Smooth muscle cell (in vitro differentiated cells): ENCODE results near the gene ANXA10. TPM values are rescaled to one million over a fixed set of nuclear protein-coding genes. Genes with fewer than 3 reads are reported as not detected.

Source experiments
- DNase-seq: peaks from one replicate; lab custom pipeline; 2025; ENCODE audit not compliant: unreplicated experiment; lab: John Stamatoyannopoulos, UW
- H2AFZ ChIP-seq: fragments of 200-600 bp; sonication (generic); 2 replicates; pipeline ENCODE4 v1.6.0; 2016; ENCODE audit warnings: antibody characterized with exemption, low read depth, mild to moderate bottlenecking
- H3F3A ChIP-seq: fragments of 200-600 bp; sonication (generic); 2 replicates; pipeline ENCODE4 v1.6.0; 2017; ENCODE audit warnings: antibody characterized with exemption, low read depth
- H3K27ac ChIP-seq: fragments of 200-600 bp; sonication (generic); 2 replicates; pipeline ENCODE4 v1.5.1; 2016; ENCODE audit warnings: low read depth, mild to moderate bottlenecking
- H3K27me3 ChIP-seq: fragments of 200-600 bp; sonication (generic); 2 replicates; pipeline ENCODE4 v1.6.1; 2016; ENCODE audit warnings: low read depth, mild to moderate bottlenecking
- H3K36me3 ChIP-seq: fragments of 200-600 bp; sonication (generic); 2 replicates; pipeline ENCODE4 v1.5.1; 2016; ENCODE audit warnings: low read depth
- H3K4me1 ChIP-seq: fragments of 200-600 bp; sonication (generic); 2 replicates; pipeline ENCODE4 v1.5.1; 2016; ENCODE audit warnings: low read depth
- H3K4me2 ChIP-seq: fragments of 200-600 bp; sonication (generic); 2 replicates; pipeline ENCODE4 v1.6.0; 2016; ENCODE audit warnings: mild to moderate bottlenecking
- H3K4me3 ChIP-seq: fragments of 200-600 bp; sonication (generic); 2 replicates; pipeline ENCODE4 v1.5.1; 2016; ENCODE audit warnings: mild to moderate bottlenecking
- H3K79me2 ChIP-seq: fragments of 200-600 bp; sonication (generic); 2 replicates; pipeline ENCODE4 v1.6.0; 2016; ENCODE audit warnings: low read depth, mild to moderate bottlenecking
- H3K9ac ChIP-seq: fragments of 200-600 bp; sonication (generic); 2 replicates; pipeline ENCODE4 v1.6.0; 2016; ENCODE audit warnings: low read depth
- H3K9me3 ChIP-seq: fragments of 200-600 bp; sonication (generic); replicated peaks from 2 replicates; pipeline ENCODE4 v1.5.1; 2016; ENCODE audit warnings: low read depth
- H4K20me1 ChIP-seq: fragments of 200-600 bp; sonication (generic); 2 replicates; pipeline ENCODE4 v1.6.0; 2016; ENCODE audit warnings: low read depth
- WGBS: methylation state at CpG from one replicate; pipeline ENCODE4 v1.1.7; 2016; ENCODE audit warnings: low lambda C conversion rate; 5-methylcytosine and 5-hydroxymethylcytosine counted together
- polyA plus RNA-seq: library from polyadenylated mRNA; unstranded; fragments of >200 nt; fragmentation: Nextera tagmentation; extraction: Ambion mirVana; gene quantifications from 2 replicates; pipeline ENCODE4 v1.2.1, GENCODE V29; 2016
- total RNA-seq: library from RNA; depleted of rRNA; stranded (reverse); fragments of >200 nt; gene quantifications from 2 replicates; pipeline ENCODE4 v1.2.3, GENCODE V29; 2014
- TF ChIP-seq, protein P1 (sequence below): fragments of 200-600 bp; sonication (generic); IDR thresholded peaks from 2 replicates; pipeline ENCODE4 v1.5.1; 2017; ENCODE audit warnings: borderline replicate concordance, mild to moderate bottlenecking, antibody characterized with exemption; ENCODE audit not compliant: insufficient read depth, poor library complexity, severe bottlenecking

Gene ANXA10
- total and polyA plus RNA-seq, 2 experiments from 2014 or later = not detected

DNA sequence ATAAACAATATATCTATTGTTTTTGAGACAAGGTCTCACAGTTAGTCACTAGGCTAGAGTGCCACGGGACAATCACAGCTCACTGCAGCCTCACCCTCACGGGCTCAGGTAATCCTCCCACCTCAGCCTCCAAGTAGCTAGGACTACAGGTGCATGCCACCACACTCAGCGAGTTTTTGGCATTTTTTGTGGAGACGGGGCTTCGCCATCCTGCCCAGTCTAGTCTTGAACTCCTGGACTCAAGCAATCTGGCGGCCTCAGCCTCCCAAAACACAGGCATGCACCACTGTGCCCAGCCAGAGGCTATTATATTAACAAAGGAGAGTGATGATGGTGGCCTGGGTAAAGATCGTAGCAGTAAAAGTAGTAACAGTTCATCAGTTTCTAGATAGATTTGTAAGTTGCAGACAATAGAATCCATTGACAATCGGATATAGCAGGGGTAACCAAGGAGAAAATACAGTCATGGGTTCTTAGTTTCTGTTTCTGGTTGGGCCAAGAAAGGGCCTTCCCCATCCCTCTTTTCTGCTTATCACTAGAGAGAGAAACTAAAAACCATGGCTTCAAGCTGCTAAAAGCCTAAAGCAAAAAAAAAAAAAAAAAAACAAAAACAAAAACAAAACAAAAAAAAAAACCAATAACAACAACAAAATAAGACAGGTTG lies 60.6 kb downstream of the ANXA10 start:
- H3K9me3 ChIP-seq = no peaks in the 10 kb centered on the region
- 93% methylated on average over 8 of the region's 8 CpGs for WGBS
- peaks cover 8% of the 10 kb centered on the region for H3F3A ChIP-seq
- peaks cover 10% of the 10 kb centered on the region for H3K4me1 ChIP-seq
- H3K36me3 ChIP-seq = no peaks in the 10 kb centered on the region
- H3K9ac ChIP-seq = no peak overlapping the region
- no peak for DNase-seq
- no peaks in the 10 kb centered on the region for H3K27me3 ChIP-seq
- H3K4me3 ChIP-seq = no peak overlapping the region
- no peaks in the 10 kb centered on the region for H4K20me1 ChIP-seq
- TF ChIP-seq, protein P1, sequence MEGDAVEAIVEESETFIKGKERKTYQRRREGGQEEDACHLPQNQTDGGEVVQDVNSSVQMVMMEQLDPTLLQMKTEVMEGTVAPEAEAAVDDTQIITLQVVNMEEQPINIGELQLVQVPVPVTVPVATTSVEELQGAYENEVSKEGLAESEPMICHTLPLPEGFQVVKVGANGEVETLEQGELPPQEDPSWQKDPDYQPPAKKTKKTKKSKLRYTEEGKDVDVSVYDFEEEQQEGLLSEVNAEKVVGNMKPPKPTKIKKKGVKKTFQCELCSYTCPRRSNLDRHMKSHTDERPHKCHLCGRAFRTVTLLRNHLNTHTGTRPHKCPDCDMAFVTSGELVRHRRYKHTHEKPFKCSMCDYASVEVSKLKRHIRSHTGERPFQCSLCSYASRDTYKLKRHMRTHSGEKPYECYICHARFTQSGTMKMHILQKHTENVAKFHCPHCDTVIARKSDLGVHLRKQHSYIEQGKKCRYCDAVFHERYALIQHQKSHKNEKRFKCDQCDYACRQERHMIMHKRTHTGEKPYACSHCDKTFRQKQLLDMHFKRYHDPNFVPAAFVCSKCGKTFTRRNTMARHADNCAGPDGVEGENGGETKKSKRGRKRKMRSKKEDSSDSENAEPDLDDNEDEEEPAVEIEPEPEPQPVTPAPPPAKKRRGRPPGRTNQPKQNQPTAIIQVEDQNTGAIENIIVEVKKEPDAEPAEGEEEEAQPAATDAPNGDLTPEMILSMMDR = no peak
- no peak overlapping the region for H2AFZ ChIP-seq
- no peak overlapping the region for H3K27ac ChIP-seq
- H3K79me2 ChIP-seq = no peaks in the 10 kb centered on the region
- no peak overlapping the region for H3K4me2 ChIP-seq

DNA sequence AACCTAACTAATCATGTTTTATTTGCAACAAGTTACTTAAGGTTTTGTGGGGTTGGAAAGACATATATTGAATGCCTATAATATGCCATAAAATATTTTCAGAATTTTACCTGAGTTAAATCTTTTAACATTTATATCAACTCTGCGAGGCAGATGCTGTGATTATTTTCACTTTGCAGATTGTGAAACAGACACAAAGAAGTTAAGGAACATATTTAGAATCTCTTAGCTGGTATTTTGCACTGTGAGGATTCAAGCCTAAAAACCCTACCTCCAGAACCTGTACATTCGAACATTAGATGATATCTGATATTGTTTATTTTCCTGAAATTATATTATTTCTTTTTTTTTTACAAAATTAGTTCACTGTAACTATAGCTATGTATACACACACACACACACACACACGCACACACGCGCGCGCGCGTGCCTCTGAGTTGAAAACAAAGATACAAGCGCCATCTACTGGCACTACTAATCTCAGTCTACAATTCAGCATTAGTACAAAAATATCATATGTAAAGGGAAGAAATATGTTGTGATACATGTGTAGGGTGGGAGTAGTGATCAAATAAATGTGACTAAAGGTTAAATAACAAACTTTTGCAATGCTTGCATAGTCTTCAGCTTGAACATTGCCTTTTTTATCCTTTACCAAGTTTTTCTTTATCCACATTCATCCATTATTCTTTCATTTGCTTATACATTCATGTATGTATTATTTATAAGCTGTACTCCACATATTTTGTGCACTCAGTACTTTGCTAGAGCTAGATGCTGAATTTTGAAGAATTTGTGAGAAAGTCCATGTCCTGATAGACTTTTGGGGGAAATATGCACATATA lies 61.5 kb downstream of the ANXA10 start:
- H3K4me3 ChIP-seq = peak overlapping the region; percentile 47
- no peak overlapping the region for H3K9ac ChIP-seq
- H3K4me1 ChIP-seq = peaks cover 10% of the 10 kb centered on the region
- WGBS = 7% methylated on average over 10 of the region's 10 CpGs
- H3K36me3 ChIP-seq = no peaks in the 10 kb centered on the region
- H3K27me3 ChIP-seq = no peaks in the 10 kb centered on the region
- no peaks in the 10 kb centered on the region for H3K79me2 ChIP-seq
- peak; percentile 17 for DNase-seq
- H3F3A ChIP-seq = peaks cover 8% of the 10 kb centered on the region
- H3K4me2 ChIP-seq = peak overlapping the region; percentile 82
- TF ChIP-seq, protein P1 = peak; percentile 76
- H3K9me3 ChIP-seq = no peaks in the 10 kb centered on the region
- no peak overlapping the region for H3K27ac ChIP-seq
- no peaks in the 10 kb centered on the region for H4K20me1 ChIP-seq
- H2AFZ ChIP-seq = no peak overlapping the region

DNA sequence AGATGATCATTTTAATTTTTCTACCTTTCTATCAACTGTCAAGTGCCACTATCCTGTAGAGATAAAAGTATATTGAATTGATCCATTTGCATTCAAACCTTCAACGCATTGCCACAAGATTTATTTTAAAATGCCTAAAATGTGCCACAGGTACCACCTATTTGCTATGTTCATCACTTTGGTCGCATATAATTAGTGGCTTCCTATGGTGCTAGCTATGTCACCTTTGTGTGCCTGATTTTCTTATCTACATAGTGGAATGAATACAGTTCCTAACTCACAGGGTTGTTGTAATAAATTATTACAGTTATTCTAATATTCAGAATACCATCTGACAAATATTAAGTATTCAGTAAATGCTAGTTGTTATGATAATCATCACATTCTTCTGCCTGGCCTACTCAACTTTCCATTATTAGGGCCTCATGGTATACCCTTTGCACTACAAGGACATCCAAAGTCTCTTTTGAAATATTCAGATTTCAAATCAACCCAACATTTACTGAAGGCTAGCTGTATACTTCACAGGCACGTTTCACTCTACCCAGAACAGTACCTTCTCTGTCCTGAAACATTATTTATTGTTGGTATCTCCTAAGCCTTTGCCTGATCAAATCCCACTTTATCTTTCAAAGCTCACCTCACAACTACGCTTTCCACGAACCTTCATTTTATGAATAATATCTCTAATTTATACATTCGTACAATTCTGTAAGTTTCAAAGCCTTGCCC lies 62.4 kb downstream of the ANXA10 start:
- Histone ChIP-seq H3K4me2 (no peak overlapping the region), H3K36me3 (no peaks in the 10 kb centered on the region), H3K4me3 (no peak overlapping the region), H3K4me1 (peaks cover 10% of the 10 kb centered on the region), H3K79me2 (no peaks in the 10 kb centered on the region), H3F3A (peaks cover 8% of the 10 kb centered on the region), H3K9ac (no peak overlapping the region), H3K27ac (no peak overlapping the region), H3K27me3 (no peaks in the 10 kb centered on the region), H4K20me1 (no peaks in the 10 kb centered on the region), H3K9me3 (no peaks in the 10 kb centered on the region), H2AFZ (no peak overlapping the region)
- no peak for DNase-seq
- 77% methylated on average over 6 of the region's 6 CpGs for WGBS
- TF ChIP-seq, protein P1 = no peak
